Ovary (tissue), 9 donors: Measurements from ENCODE around the gene RBP5. TPM values are rescaled to one million over a fixed set of nuclear protein-coding genes. Genes with fewer than 3 reads are reported as not detected.
A peak's percentile ranks its signal among the peaks of the same experiment; 100 is the strongest.

ENCODE experiments used
- DNase-seq, 5 donors: peaks; one replicate each; pipeline ENCODE4 v3.0.0-alpha.2; 2019 to 2020
- H3K27ac ChIP-seq, 2 donors: fragments of 200-600 bp; one replicate each; pipeline versions ENCODE4 v1.5.1 to v1.8.0; 2019 to 2022
- H3K27me3 ChIP-seq: fragments of 200-600 bp; one replicate; pipeline ENCODE4 v1.8.0; 2022
- H3K36me3 ChIP-seq: fragments of 200-600 bp; sonication (generic); one replicate; pipeline ENCODE4 v1.5.1; 2019
- H3K4me1 ChIP-seq: one replicate; pipeline ENCODE4 v1.8.1; 2013; ENCODE audit warnings: mild to moderate bottlenecking, moderate library complexity; ENCODE audit not compliant: insufficient read depth
- H3K4me3 ChIP-seq: fragments of 200-600 bp; sonication (generic); one replicate; pipeline ENCODE4 v1.5.1; 2017
- H3K9me3 ChIP-seq, 2 donors: fragments of 200-600 bp in 1 of 2; sonication (generic) in 1 of 2; one replicate each; pipeline versions ENCODE4 v1.5.1 to v1.8.1; 2013 to 2019; ENCODE audit warnings: mild to moderate bottlenecking in 1 of 2, moderate library complexity in 1 of 2
- EP300 ChIP-seq: sonication (generic); formaldehyde crosslinking; IDR thresholded peaks from one replicate; pipeline ENCODE4 v1.6.1; 2017; ENCODE audit warnings: antibody characterized with exemption
- POLR2A ChIP-seq: fragments of 450-650 bp; IDR thresholded peaks from one replicate; pipeline ENCODE4 v1.6.1; 2017; ENCODE audit warnings: antibody characterized with exemption, mild to moderate bottlenecking, moderate library complexity
- WGBS, 3 donors: extraction: QIAGEN DNeasy Blood & Tissue Kit in 1 of 3; methylation state at CpG; one replicate each; pipeline versions ENCODE4 v1.1.5 to v1.1.7; 2013 to 2017; 5-methylcytosine and 5-hydroxymethylcytosine counted together
- intact Hi-C, 4 donors: fragments of 100-400 bp; cut with DNase I; formaldehyde crosslinking; loops; one replicate each; pipeline versions ENCODE4 v1.11.0 to v1.15.1; 2022 to 2023
- polyA plus RNA-seq, 2 donors: library from polyadenylated mRNA; stranded (reverse); fragments of 200-250 nt in 1 of 2; fragments of 350-450 nt in 1 of 2; fragmentation: Illumina TruSeq in 1 of 2; extraction: RNeasy Lipid Tissue Mini Kit (QIAGEN cat#74804) in 1 of 2; gene quantifications; one replicate each; pipeline ENCODE4 v1.2.3, GENCODE V29; 2013 to 2014
- total RNA-seq, 7 donors: library from RNA; depleted of rRNA in 2 of 7; stranded (reverse); fragments of >200 nt in 2 of 7; fragmentation: NEBNext Ultra II Directional in 3 of 7; extraction: Animal tissue kit (Norgen Biotek cat#: 25700) in 3 of 7; gene quantifications; one replicate each; pipeline versions ENCODE4 v1.1.0 to v1.2.4, GENCODE V29; 2016 to 2023
- TF ChIP-seq, protein P1 (sequence below), 3 donors: fragments of 450-650 bp in 2 of 3; fragments of 200-600 bp in 1 of 3; IDR thresholded peaks; one replicate each; pipeline versions ENCODE4 v1.5.1 to v1.8.0; 2016 to 2022; ENCODE audit warnings: antibody characterized with exemption in 3 of 3, mild to moderate bottlenecking in 1 of 3
- donor health status: DM: no; HTN: no; CAD: no; lungs with moderate emphysema.
- donor health status: DM: no; HTN: no; CAD: no.
- donor health status: Bipolar disorder and iron deficiency.
- donor health status: DM: yes; HTN: yes; CAD: no.
- donor health status: DM: no; HTN: no; CAD: no.
- donor health status: DM: yes; HTN: yes; CAD: no.

Gene RBP5
- total and polyA plus RNA-seq, 9 donors: 1.2 to 17.3 (median 6.1) TPM

DNA sequence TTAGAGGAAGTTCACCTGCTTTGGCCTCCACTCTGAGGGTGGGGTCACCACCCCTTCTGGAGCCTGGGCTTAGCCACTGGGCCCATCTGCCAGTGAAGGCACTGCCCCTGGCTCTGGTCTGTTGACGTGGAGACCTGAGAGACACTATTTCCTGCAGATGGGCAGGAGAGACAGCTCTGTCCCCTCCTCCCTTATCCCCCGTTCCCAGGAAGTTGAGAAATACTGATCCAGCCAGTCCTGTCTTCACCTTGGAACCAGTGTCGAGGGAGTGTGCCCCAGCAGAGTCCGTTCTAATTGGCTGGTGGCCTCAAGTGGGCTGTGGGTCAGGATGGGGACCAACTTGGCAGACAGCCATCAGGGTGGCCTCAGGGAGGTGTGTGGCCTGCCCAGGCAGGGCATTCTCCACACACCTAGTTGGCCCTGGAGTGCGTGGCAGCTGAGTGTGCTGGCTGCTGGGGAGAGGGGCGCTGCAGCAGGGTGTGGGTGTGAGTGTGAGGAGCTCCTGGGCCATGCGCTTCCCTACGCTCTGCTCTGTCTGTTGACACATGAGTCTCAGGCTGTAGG is 26.9 kb upstream of the RBP5 start:
- intact Hi-C loops: no loop called here
- no peak overlapping the region for H3K27ac ChIP-seq

DNA sequence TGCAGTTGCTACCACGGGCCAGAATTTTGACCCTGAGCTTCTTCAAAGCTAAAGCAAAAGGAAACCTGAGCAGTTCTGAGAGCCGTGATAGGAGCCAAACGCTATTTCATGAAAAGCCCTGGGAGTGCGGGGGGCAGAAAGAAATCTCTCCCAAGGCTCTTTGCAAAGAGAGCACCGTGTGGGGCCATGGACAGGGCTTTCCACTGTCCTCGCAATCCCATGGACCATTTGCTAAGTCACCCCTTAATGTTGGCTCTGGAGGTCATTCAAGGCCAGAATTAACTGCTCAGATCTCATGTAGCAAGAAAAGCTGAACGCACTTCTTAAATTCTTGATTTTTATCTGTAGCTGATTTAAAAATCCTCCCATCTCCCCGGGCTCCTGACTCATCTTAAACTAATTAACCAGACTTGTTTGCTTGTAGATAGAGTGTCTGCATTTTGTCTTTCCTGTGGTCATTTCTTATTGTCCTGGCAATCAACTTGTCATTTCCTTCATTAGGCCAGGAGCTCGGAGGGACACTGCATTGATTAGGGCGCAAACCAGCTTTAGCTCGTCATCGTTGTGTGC is 26.3 kb upstream of the RBP5 start:
- H3K4me1 ChIP-seq: no peaks in the 10 kb centered on the region
- 80 to 86% (median 82%) methylated on average over 12 of the region's 12 CpGs for WGBS, 3 donors
- no peak overlapping the region for H3K27ac ChIP-seq
- no peak overlapping the region for H3K4me3 ChIP-seq
- H3K27me3 ChIP-seq: no peaks in the 10 kb centered on the region
- H3K9me3 ChIP-seq: no peaks in the 10 kb centered on the region
- TF ChIP-seq, protein P1, sequence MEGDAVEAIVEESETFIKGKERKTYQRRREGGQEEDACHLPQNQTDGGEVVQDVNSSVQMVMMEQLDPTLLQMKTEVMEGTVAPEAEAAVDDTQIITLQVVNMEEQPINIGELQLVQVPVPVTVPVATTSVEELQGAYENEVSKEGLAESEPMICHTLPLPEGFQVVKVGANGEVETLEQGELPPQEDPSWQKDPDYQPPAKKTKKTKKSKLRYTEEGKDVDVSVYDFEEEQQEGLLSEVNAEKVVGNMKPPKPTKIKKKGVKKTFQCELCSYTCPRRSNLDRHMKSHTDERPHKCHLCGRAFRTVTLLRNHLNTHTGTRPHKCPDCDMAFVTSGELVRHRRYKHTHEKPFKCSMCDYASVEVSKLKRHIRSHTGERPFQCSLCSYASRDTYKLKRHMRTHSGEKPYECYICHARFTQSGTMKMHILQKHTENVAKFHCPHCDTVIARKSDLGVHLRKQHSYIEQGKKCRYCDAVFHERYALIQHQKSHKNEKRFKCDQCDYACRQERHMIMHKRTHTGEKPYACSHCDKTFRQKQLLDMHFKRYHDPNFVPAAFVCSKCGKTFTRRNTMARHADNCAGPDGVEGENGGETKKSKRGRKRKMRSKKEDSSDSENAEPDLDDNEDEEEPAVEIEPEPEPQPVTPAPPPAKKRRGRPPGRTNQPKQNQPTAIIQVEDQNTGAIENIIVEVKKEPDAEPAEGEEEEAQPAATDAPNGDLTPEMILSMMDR (IDR thresholded peaks at IDR 0.05): no peak
- no peak for TF ChIP-seq POLR2A
- TF ChIP-seq EP300: no peak
- no peaks in the 10 kb centered on the region for H3K36me3 ChIP-seq
- intact Hi-C loops: no loop called here
- no peak for DNase-seq

More for the DNA sequence above, 26.9 kb upstream of the RBP5 start:
- Histone ChIP-seq H3K4me3 (no peak overlapping the region), H3K36me3 (no peaks in the 10 kb centered on the region), H3K9me3 (no peaks in the 10 kb centered on the region), H3K27me3 (no peaks in the 10 kb centered on the region), H3K4me1 (no peaks in the 10 kb centered on the region)
- TF ChIP-seq EP300: no peak
- TF ChIP-seq, protein P1 (IDR thresholded peaks at IDR 0.05): no peak
- no peak for TF ChIP-seq POLR2A
- WGBS, 3 donors: 82 to 90% (median 83%) methylated on average over 8 of the region's 8 CpGs
- peak in 1 of 5 donors; percentile 19 for DNase-seq

DNA sequence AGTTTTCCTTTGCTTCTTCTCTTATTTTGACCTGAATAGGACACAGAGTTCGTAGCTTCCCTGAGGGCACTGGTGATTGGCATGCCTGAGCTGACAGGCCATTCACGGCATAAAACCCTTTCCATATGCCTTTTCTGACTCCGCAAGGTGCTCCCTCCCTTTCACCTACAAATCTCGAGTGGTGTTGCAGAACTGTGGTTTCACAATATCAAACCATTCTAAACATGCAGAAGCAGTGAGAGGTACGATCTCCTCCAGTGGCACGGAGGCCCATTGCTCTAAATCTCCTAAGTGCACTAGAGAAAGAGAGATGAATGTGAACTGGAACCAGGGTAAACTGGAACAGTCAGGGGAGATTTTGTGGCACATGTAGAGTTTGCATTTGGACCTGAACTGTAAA is 25.4 kb upstream of the RBP5 start:
- no peaks in the 10 kb centered on the region for H3K36me3 ChIP-seq
- no peaks in the 10 kb centered on the region for H3K9me3 ChIP-seq
- no peaks in the 10 kb centered on the region for H3K27me3 ChIP-seq
- TF ChIP-seq, protein P1 (IDR thresholded peaks at IDR 0.05): no peak
- no peak for TF ChIP-seq EP300
- no peak for TF ChIP-seq POLR2A
- H3K27ac ChIP-seq: no peak overlapping the region
- H3K4me1 ChIP-seq: no peaks in the 10 kb centered on the region
- 88 to 89% (median 89%) methylated on average over 6 of the region's 6 CpGs for WGBS, 3 donors
- no peak overlapping the region for H3K4me3 ChIP-seq
- no peak for DNase-seq
- intact Hi-C loops: no loop called here

DNA sequence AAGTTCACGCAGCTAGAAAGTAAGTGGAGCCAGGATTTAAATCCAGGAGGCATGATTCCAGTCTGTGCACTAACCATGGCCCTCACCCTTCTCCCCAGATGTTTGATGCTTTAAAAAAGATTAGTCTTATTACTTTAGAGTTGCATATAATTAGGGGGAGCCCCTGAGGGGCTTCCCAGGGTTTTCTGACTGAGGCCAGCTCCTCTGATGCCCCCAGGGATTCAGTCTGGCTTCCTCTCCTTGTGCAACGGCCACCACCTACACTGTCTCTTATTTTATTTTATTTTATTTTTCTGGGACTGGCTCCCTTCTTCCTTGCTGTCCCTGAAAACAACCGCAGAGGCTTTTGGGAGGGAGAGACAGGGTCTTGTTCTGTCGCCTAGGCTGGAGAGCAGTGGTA is 24.1 kb upstream of the RBP5 start:
- WGBS, 3 donors: 84 to 87% (median 87%) methylated on average over 4 of the region's 4 CpGs
- no peak overlapping the region for H3K27ac ChIP-seq
- no peaks in the 10 kb centered on the region for H3K36me3 ChIP-seq
- H3K9me3 ChIP-seq: no peaks in the 10 kb centered on the region
- TF ChIP-seq EP300 (no peak), POLR2A (no peak)
- TF ChIP-seq, protein P1 (IDR thresholded peaks at IDR 0.05): no peak
- H3K4me1 ChIP-seq: no peaks in the 10 kb centered on the region
- no peak overlapping the region for H3K4me3 ChIP-seq
- intact Hi-C loops: no loop called here
- no peaks in the 10 kb centered on the region for H3K27me3 ChIP-seq
- DNase-seq: no peak
